Myocyte (in vitro differentiated cells): ENCODE data around the gene ANKFN1. TPM values are rescaled to one million over a fixed set of nuclear protein-coding genes. Genes with fewer than 3 reads are reported as not detected.

ENCODE experiments used
- DNase-seq: peaks from one replicate; pipeline ENCODE4 v3.0.0-alpha.2; 2012; ENCODE audit warnings: low read depth
- total RNA-seq: library from RNA; depleted of rRNA; stranded (reverse); fragments of >200 nt; gene quantifications from 2 replicates; pipeline ENCODE4 v1.2.3, GENCODE V29; 2014

The ANKFN1 gene
- total RNA-seq, 1 donor from 2014 or later = not detected

GRCh38 chr17:56146534-56146933, 6.7 kb upstream of the ANKFN1 start:
- DNase-seq = no peak

- no peak for DNase-seq
Observed at GRCh38 chr17:56148333-56148732, 4.9 kb upstream of the ANKFN1 start.

- DNase-seq = peak; percentile 33
Observed at GRCh38 chr17:56149266-56150036, 3.8 kb upstream of the ANKFN1 start.

- no peak for DNase-seq
Observed at GRCh38 chr17:56150649-56151048, 2.6 kb upstream of the ANKFN1 start.

GRCh38 chr17:56157845-56158244, 4.6 kb downstream of the ANKFN1 start:
- DNase-seq = no peak

- no peak for DNase-seq
Observed at GRCh38 chr17:56158344-56158743, 5.1 kb downstream of the ANKFN1 start.

- no peak for DNase-seq
Observed at GRCh38 chr17:56158915-56159825, 5.9 kb downstream of the ANKFN1 start.

GRCh38 chr17:56159826-56160380, 6.6 kb downstream of the ANKFN1 start:
- no peak for DNase-seq

GRCh38 chr17:56160422-56160821, 7.1 kb downstream of the ANKFN1 start:
- DNase-seq = no peak

- DNase-seq = no peak
Observed at GRCh38 chr17:56165072-56165641, 11.9 kb downstream of the ANKFN1 start.

- no peak for DNase-seq
Observed at GRCh38 chr17:56167491-56167890, 14.2 kb downstream of the ANKFN1 start.

GRCh38 chr17:56169621-56170020, 16.3 kb downstream of the ANKFN1 start:
- DNase-seq = no peak

GRCh38 chr17:56171186-56171959, 18.1 kb downstream of the ANKFN1 start:
- DNase-seq = no peak

GRCh38 chr17:56172517-56172982, 19.3 kb downstream of the ANKFN1 start:
- DNase-seq = peak; percentile 86

- no peak for DNase-seq
Observed at GRCh38 chr17:56173026-56173425, 19.8 kb downstream of the ANKFN1 start.

- DNase-seq = peak; percentile 83
Observed at GRCh38 chr17:56173958-56174835, 20.9 kb downstream of the ANKFN1 start.

- DNase-seq = no peak
Observed at GRCh38 chr17:56175299-56175955, 22.2 kb downstream of the ANKFN1 start.

GRCh38 chr17:56176091-56176490, 22.8 kb downstream of the ANKFN1 start:
- DNase-seq = peak; percentile 67

- DNase-seq = no peak
Observed at GRCh38 chr17:56177361-56177760, 24.1 kb downstream of the ANKFN1 start.
